Rectal smooth muscle tissue (tissue), 1 donor: Measurements from ENCODE around the gene OGFOD2.
A peak's percentile ranks its signal among the peaks of the same experiment; 100 is the strongest.

Source experiments
- H3K27ac ChIP-seq: one replicate; pipeline ENCODE4 v1.7.0; 2013; ENCODE audit warnings: low read depth, low read length, inconsistent platforms
- H3K27me3 ChIP-seq: one replicate; pipeline ENCODE4 v1.7.0; 2013; ENCODE audit warnings: low read length; ENCODE audit not compliant: control insufficient read depth, insufficient read depth
- H3K36me3 ChIP-seq: one replicate; pipeline ENCODE4 v1.7.0; 2013; ENCODE audit warnings: low read length; ENCODE audit not compliant: control insufficient read depth, insufficient read depth
- H3K4me1 ChIP-seq: one replicate; pipeline ENCODE4 v1.7.0; 2013; ENCODE audit warnings: low read length; ENCODE audit not compliant: control insufficient read depth, insufficient read depth
- H3K4me3 ChIP-seq: one replicate; pipeline ENCODE4 v1.7.0; 2013; ENCODE audit warnings: low read length
- H3K9ac ChIP-seq: one replicate; pipeline ENCODE4 v1.7.0; 2013; ENCODE audit warnings: low read length

Gene OGFOD2

DNA sequence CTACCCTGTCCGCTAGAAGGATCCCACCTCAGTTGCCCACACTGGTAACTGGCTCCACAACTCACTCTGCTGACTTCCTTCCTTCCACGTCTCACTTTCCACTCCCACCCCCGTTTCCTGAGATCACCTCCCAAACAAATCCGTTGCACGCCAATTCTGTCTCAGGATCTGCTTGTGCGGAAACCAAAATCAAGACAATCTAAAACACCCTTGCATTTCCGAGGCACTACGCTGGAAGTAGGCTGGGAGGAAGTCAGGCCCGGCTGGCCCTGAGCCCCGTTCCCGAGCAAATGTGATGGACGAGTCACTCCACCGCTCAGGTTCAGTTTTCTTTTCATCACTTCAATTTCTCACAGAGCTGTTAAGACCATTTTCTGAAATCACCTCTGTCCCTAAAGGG lies 31.8 kb upstream of the OGFOD2 start:
- Histone ChIP-seq H3K4me3 (no peak overlapping the region), H3K9ac (no peak overlapping the region), H3K27ac (no peak overlapping the region), H3K27me3 (no peaks in the 10 kb centered on the region), H3K36me3 (no peaks in the 10 kb centered on the region), H3K4me1 (no peaks in the 10 kb centered on the region)

DNA sequence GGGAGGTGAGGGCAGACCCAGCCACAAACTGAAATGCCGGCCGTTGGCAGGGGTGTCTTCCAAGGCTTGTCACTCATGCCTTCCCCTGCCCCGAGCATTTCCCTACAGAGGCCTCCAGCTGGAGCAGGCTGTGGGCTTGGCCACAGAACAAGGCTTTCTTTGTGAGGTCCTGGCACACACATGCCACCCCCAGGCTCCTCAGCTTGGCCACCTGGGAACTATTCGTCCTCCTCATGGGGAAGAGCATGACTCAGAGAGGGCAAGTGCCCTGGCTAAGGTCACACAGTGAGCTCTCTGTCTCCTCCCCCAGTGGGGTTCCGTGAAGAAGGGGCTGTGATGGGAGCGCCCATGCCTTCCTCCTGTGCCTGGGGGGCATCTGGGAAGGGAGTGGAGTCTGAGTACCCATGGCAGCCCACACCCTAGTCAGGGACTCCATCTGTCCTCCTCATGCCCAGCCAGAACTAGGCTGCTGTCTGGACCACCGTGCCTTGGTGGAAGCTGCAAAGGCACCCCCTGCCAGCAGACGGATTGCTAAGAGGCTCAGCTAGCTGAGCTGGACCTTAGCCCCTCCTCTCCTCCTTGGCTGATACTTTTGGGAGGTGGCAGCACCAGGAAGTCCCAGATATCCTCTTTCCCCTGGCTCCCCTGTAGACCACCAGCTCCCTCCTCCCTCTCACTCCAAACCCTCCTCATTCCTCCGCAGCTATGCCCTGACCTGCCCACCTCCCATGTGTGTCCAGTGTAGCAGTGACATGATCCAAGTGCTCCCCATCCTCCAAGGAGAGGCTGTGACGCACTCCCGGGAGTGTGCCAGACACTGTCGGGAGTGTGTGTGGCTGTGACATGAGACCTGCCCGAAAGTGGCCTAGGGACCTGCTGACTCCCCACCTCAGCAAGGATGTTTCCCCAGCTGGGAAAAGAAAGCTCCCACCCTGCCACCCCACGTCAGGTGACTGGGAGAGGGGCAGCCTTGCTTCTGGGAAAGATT lies 30.1 kb upstream of the OGFOD2 start:
- Histone ChIP-seq H3K27me3 (no peaks in the 10 kb centered on the region), H3K36me3 (no peaks in the 10 kb centered on the region), H3K4me1 (no peaks in the 10 kb centered on the region), H3K9ac (no peak overlapping the region), H3K4me3 (no peak overlapping the region), H3K27ac (no peak overlapping the region)

DNA sequence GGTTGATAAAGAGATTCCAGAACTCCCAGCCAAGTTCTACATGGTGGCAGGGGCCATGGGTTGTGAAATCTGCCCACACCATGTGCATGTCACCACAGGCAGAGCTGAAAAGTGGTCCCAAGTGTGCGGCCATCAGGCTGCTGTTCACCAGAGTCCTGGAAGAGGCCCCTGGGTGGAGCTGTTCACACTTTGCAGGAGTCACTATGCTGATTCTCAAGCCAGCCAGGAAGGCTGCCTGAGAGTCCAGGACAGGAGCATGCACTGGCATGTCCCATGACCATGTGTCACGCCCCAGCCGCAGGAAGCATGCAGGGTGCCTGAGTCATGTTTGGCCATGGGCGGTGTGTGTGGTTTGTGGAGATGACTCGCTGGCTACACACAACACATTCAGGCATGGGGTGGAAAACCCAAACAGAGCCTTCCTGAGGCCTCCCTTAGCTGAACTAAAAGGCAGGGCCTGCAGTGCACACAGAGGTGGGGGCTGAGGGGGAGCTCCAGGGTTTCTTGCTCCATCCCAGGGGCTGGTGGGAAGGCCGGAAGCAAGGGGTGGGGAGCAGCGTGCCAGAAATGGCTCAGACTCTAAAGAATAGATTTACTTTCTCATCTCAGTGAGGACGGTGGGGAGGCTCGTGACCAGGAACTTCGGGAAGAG lies 28.2 kb upstream of the OGFOD2 start:
- Histone ChIP-seq H3K27ac (peak overlapping the region; percentile 7), H3K4me1 (no peaks in the 10 kb centered on the region), H3K4me3 (no peak overlapping the region), H3K36me3 (no peaks in the 10 kb centered on the region), H3K27me3 (no peaks in the 10 kb centered on the region), H3K9ac (no peak overlapping the region)

DNA sequence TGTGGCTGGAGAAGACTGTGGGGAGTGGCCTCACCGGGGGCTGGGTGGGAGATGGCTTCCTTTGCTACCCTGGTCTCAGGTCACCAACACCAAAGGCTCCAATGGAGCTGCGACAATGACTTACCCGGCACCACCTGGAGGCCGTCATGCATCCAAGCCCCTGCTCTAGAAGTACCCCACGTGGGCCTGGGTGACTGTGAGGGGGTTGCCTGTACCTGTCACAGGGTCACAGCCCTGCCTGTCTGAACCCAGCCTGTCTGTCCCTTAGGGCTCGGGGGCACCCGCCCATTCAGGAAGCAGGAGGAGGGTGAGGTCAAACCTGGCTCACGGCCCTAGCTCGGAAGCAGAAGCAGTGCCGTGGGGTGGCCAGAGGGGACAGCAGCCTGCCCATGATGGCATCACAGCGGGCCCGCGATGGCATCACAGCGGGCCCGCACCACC lies 27.7 kb upstream of the OGFOD2 start:
- Histone ChIP-seq H3K27me3 (no peaks in the 10 kb centered on the region), H3K4me1 (no peaks in the 10 kb centered on the region), H3K36me3 (no peaks in the 10 kb centered on the region), H3K9ac (no peak overlapping the region), H3K4me3 (no peak overlapping the region), H3K27ac (peak overlapping the region; percentile 7)

DNA sequence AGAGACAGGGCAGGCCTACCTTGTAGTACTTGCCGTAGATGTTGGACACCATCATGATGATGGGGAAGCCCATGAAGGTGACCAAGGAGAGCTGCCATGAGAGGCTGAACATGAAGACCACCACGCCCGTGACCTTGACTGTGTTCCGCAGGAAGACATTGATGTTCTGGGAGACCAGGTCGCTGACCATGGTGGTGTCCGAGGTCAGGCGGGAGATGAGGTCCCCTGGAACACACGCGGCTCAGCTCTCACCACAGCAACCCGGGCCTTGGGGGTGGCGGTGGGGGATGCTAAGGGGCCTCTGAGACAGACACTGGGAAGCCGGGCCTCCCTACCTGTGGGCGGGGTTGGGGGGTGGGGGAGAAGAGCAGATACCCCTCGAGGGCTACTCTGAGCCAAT lies 26.4 kb upstream of the OGFOD2 start:
- Histone ChIP-seq H3K27ac (no peak overlapping the region), H3K9ac (no peak overlapping the region), H3K27me3 (no peaks in the 10 kb centered on the region), H3K4me3 (no peak overlapping the region), H3K36me3 (no peaks in the 10 kb centered on the region), H3K4me1 (no peaks in the 10 kb centered on the region)

DNA sequence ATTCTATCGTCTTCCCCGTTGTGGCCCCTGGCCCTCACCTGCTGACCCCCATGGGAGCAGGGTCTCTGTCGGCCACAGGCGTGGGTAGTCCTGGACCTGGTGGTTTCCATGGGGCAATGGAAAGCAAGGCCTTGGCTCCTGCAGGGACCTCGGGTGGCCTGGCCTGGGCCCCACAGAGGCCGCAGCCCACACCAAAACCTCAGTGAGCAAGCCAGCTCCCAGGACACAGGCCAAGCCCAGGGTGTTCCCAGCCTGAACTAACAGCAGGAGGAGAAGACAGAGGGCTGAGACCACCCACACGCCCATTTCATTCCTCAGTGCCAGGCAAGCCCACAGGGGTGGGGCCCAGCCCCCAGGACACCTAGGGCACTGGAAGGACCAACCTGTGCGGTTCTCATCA lies 25.6 kb upstream of the OGFOD2 start:
- no peak overlapping the region for H3K27ac ChIP-seq
- no peaks in the 10 kb centered on the region for H3K27me3 ChIP-seq
- no peaks in the 10 kb centered on the region for H3K4me1 ChIP-seq
- H3K36me3 ChIP-seq = no peaks in the 10 kb centered on the region
- H3K9ac ChIP-seq = no peak overlapping the region
- no peak overlapping the region for H3K4me3 ChIP-seq

DNA sequence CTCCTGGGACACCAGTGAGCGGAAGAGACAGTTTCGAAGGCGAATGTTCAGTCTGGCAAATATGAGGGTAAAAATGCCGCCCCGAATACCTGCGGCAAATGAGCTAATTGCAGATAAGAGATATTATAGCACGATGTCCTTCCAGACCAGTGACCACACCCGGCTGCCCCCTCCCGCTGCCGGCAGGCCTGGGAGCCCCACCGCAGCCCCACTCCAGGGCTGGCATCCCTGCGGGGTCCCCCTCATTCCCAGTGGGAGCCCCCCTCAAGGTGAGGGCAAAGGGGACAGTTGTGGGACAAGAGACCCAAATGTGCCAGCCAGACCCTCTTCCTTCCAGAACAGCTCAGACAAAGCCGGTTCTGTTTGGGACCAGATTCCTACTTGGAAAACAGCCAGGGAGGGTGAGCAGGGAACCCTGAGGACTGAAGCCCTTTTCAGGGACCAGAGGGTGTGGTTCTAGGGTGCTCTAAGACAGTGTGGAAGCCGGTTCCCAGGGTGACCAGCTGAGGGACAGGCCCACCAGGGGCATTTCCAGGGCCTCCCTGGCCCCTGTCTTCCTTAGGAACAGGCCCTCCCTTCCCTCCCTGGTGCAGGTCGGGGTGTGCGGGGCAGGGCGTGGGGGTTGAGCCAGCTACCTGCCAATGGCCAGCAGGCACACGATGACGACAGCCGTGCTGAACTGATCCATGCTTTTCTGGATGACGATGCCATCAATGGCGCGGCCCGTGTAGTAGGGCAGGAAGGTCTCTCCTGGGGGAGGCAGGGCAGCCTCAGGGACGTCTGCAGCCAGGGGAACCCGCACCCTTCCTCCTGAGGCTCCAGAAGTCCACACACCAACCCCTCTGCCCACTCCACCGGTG lies 25.0 kb upstream of the OGFOD2 start:
- no peaks in the 10 kb centered on the region for H3K36me3 ChIP-seq
- no peaks in the 10 kb centered on the region for H3K27me3 ChIP-seq
- H3K9ac ChIP-seq = no peak overlapping the region
- H3K4me1 ChIP-seq = no peaks in the 10 kb centered on the region
- no peak overlapping the region for H3K27ac ChIP-seq
- H3K4me3 ChIP-seq = no peak overlapping the region

DNA sequence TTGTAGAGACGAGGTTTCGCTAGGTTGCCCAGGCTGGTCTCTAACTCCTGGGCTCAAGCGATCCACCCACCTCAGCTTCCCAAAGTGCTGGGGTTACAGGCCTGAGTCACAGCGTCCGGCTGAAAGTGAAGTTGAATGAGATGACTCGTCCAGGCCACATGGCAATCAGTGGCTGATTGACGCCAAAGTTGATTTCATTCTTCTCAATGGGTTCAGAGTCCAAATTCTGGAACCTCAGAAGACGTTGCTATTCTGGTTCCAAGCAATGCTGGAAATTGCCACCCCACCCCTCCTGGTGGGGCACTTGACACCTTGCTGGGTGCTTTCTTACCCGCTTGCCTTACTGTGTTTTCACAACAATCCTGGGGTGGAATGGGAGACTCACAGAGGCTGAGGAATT lies 23.6 kb upstream of the OGFOD2 start:
- no peaks in the 10 kb centered on the region for H3K36me3 ChIP-seq
- H3K27me3 ChIP-seq = no peaks in the 10 kb centered on the region
- H3K4me1 ChIP-seq = no peaks in the 10 kb centered on the region
- H3K4me3 ChIP-seq = no peak overlapping the region
- H3K27ac ChIP-seq = no peak overlapping the region
- no peak overlapping the region for H3K9ac ChIP-seq

DNA sequence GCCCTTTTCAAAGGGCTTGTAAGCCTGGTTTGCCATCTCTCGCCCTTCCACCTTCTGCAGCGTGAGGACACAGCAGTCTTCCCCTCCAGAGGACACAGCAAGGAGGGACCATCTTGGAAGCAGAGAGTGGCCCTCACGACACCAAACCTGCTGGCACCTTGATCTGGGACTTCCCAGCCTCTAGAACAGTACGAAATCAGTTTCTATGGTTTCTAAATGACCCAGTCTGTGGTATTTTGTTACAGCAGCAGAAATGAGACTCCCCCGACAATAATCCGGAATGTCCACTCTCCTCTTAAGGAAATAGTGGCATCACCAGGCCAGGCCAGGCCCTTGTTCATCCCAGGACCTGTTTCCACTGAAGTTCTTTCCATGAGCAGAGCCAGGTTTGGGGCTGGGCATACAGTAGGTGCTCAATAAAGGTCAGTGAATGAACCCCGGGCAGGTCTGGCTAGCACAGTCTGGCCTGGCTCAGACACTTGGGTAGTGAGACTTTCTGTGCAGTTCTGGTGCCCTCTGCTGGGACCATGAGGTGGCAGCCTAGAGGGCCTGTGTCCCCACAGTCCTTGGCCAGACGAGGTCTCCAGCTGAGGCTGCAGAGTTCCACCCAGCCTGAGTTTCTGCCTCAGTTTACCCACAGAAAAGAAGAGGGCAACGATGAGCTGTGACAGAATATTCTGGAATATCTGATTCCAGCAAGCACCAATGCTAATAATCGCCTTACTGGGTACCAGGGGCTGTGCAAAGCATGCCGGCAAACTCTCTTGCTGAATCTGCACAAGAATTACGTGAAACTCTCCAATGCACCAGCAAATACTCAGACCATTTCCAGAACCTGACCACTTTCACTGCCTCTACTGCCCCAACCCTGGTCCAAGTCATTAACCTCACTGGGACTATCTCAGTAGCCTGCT lies 22.8 kb upstream of the OGFOD2 start:
- Histone ChIP-seq H3K4me1 (no peaks in the 10 kb centered on the region), H3K27me3 (no peaks in the 10 kb centered on the region), H3K27ac (no peak overlapping the region), H3K4me3 (no peak overlapping the region), H3K36me3 (no peaks in the 10 kb centered on the region), H3K9ac (no peak overlapping the region)

DNA sequence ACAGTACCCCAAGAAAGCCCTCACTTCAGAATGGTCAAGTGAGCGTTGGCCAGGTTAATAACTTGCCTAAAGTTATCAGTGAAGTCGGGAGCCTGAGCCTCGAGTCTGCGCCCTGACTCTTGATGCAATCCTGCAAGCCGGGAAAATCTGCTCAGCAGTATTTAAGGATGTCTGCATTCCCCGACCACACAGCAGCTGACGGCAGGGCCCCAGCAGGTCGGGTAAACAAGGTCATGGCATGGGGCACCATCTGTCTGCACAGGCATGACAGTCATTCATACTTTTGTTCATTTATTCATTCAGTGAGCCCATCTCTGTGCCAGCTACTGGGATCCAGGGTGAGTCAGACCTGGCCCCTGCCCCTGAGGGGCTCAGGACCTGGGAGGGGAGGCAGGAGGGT lies 19.9 kb upstream of the OGFOD2 start:
- H3K9ac ChIP-seq = no peak overlapping the region
- H3K4me3 ChIP-seq = no peak overlapping the region
- no peaks in the 10 kb centered on the region for H3K27me3 ChIP-seq
- no peak overlapping the region for H3K27ac ChIP-seq
- H3K4me1 ChIP-seq = no peaks in the 10 kb centered on the region
- no peaks in the 10 kb centered on the region for H3K36me3 ChIP-seq

DNA sequence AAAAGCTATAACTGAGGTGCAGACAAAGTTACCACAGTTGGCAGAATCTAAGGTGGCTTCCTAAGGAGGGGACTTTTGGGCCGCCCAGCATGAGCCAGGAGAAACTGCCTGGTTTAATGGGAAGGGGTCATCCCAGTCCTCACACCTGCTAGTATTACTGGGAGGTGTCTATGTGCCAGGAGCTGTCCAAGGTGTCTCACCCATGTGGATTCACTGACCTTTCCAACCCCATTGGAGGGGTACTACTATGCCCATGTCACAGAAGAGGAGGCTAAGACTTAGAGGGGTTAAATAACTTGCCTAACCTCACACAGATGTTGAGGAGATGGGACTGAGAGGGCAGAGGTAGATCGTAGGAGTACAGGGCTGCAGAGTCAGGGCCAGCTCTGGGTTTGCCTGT lies 19.0 kb upstream of the OGFOD2 start:
- Histone ChIP-seq H3K27ac (no peak overlapping the region), H3K9ac (no peak overlapping the region), H3K27me3 (no peaks in the 10 kb centered on the region), H3K4me3 (no peak overlapping the region), H3K4me1 (no peaks in the 10 kb centered on the region), H3K36me3 (no peaks in the 10 kb centered on the region)
